WTC11 (cell line): Measurements from ENCODE around the gene FOXJ3. TPM values are rescaled to one million over a fixed set of nuclear protein-coding genes. Genes with fewer than 3 reads are reported as not detected.

Experiments used
- ATAC-seq: fragments of 200-7000 bp; cut with Tn5 transposase; 2 replicates; pipeline ENCODE4 v1.10.0; 2021; ENCODE audit warnings: mild to moderate bottlenecking, moderate library complexity
- CTCF ChIA-PET: fragments of 300-600 bp; sonication (Branson Sonifier 250); formaldehyde crosslinking; loops from one replicate; lab custom pipeline; 2021; ENCODE audit warnings: antibody characterized with exemption; lab: Charles Lee
- POLR2A ChIA-PET: fragments of 350-600 bp; sonication (Branson Sonifier 250); formaldehyde crosslinking; loops from one replicate; lab custom pipeline; 2021; ENCODE audit warnings: antibody characterized with exemption; lab: Charles Lee
- DNase-seq: peaks from one replicate; pipeline ENCODE4 v3.0.0; 2021; ENCODE audit warnings: low spot score
- H3K27ac Mint-ChIP-seq: 2 replicates; pipeline ENCODE4 v1.8.0; 2021; ENCODE audit warnings: mixed read lengths
- H3K27me3 Mint-ChIP-seq: 2 replicates; pipeline ENCODE4 v1.8.0; 2021; ENCODE audit warnings: low read depth, mild to moderate bottlenecking, moderate library complexity, mixed read lengths
- H3K36me3 Mint-ChIP-seq: 2 replicates; pipeline ENCODE4 v1.8.0; 2021; ENCODE audit warnings: mixed read lengths
- H3K4me1 Mint-ChIP-seq: 2 replicates; pipeline ENCODE4 v1.8.0; 2022; ENCODE audit warnings: mixed read lengths
- H3K4me3 Mint-ChIP-seq: 2 replicates; pipeline ENCODE4 v1.8.0; 2021; ENCODE audit warnings: mild to moderate bottlenecking, moderate library complexity, mixed read lengths
- H3K9me3 Mint-ChIP-seq: 2 replicates; pipeline ENCODE4 v1.8.0; 2021; ENCODE audit warnings: mixed read lengths
- CTCF ChIP-seq: fragments of 200-600 bp; IDR thresholded peaks from 2 replicates; pipeline ENCODE4 v1.8.0; 2022; ENCODE audit warnings: antibody characterized with exemption
- ERG ChIP-seq: fragments of 250-450 bp; sonication (Bioruptor Pico); IDR thresholded peaks from 2 replicates; pipeline ENCODE4 v1.8.0; 2021; ENCODE audit warnings: mild to moderate bottlenecking
- ETV6 ChIP-seq: sonication (generic); formaldehyde crosslinking; IDR thresholded peaks from 2 replicates; pipeline ENCODE4 v1.8.1; 2022; ENCODE audit warnings: mild to moderate bottlenecking, missing genetic modification reagents
- KAT7 ChIP-seq: sonication (generic); formaldehyde crosslinking; IDR thresholded peaks from 2 replicates; pipeline ENCODE4 v1.8.1; 2023; ENCODE audit warnings: missing genetic modification reagents, mild to moderate bottlenecking, borderline replicate concordance
- NR2C2 ChIP-seq: sonication (generic); formaldehyde crosslinking; IDR thresholded peaks from 2 replicates; pipeline ENCODE4 v1.8.0; 2022; ENCODE audit warnings: mild to moderate bottlenecking, missing genetic modification reagents
- NR3C1 ChIP-seq: sonication (generic); formaldehyde crosslinking; conservative IDR thresholded peaks from 2 replicates; pipeline ENCODE4 v1.8.1; 2023; ENCODE audit warnings: low read depth, mild to moderate bottlenecking, missing genetic modification reagents
- OVOL2 ChIP-seq: fragments of 250-450 bp; sonication (Bioruptor Pico); IDR thresholded peaks from 2 replicates; pipeline ENCODE4 v1.9.0; 2021; ENCODE audit warnings: mild to moderate bottlenecking, borderline replicate concordance
- RELA ChIP-seq: sonication (generic); formaldehyde crosslinking; IDR thresholded peaks from 2 replicates; pipeline ENCODE4 v1.8.1; 2022; ENCODE audit warnings: missing genetic modification reagents, mild to moderate bottlenecking, borderline replicate concordance
- ZNF281 ChIP-seq: sonication (generic); formaldehyde crosslinking; IDR thresholded peaks from 2 replicates; pipeline ENCODE4 v1.8.0; 2023; ENCODE audit warnings: mild to moderate bottlenecking, missing genetic modification reagents
- ZNF416 ChIP-seq: fragments of 250-450 bp; sonication (Bioruptor Pico); IDR thresholded peaks from 2 replicates; pipeline ENCODE4 v1.9.0; 2021; ENCODE audit warnings: mild to moderate bottlenecking, inconsistent platforms
- ZNF512 ChIP-seq: sonication (generic); formaldehyde crosslinking; IDR thresholded peaks from 2 replicates; pipeline ENCODE4 v1.8.1; 2022; ENCODE audit warnings: missing genetic modification reagents, borderline replicate concordance
- ZNF532 ChIP-seq: fragments of 250-450 bp; sonication (Bioruptor Pico); IDR thresholded peaks from 2 replicates; pipeline ENCODE4 v1.9.0; 2021; ENCODE audit warnings: mild to moderate bottlenecking, borderline replicate concordance
- total RNA-seq: library from RNA; stranded (reverse); gene quantifications from 3 replicates; pipeline ENCODE4 v1.2.3, GENCODE V29; 2021
- TF ChIP-seq, protein P1 (sequence below): sonication (generic); formaldehyde crosslinking; IDR thresholded peaks from 2 replicates; pipeline ENCODE4 v1.8.0; 2022; ENCODE audit warnings: mild to moderate bottlenecking, missing genetic modification reagents
- TF ChIP-seq, protein P2 (sequence below): fragments of 250-450 bp; sonication (Bioruptor Pico); IDR thresholded peaks from 2 replicates; pipeline ENCODE4 v1.9.0; 2021; ENCODE audit warnings: mild to moderate bottlenecking
- TF ChIP-seq, protein P3 (sequence below): sonication (generic); formaldehyde crosslinking; IDR thresholded peaks from 2 replicates; pipeline ENCODE4 v1.8.1; 2023; ENCODE audit warnings: mild to moderate bottlenecking, missing genetic modification reagents, moderate library complexity

The FOXJ3 gene
- total RNA-seq, 1 experiment from 2014 or later: 43.3 TPM

DNA sequence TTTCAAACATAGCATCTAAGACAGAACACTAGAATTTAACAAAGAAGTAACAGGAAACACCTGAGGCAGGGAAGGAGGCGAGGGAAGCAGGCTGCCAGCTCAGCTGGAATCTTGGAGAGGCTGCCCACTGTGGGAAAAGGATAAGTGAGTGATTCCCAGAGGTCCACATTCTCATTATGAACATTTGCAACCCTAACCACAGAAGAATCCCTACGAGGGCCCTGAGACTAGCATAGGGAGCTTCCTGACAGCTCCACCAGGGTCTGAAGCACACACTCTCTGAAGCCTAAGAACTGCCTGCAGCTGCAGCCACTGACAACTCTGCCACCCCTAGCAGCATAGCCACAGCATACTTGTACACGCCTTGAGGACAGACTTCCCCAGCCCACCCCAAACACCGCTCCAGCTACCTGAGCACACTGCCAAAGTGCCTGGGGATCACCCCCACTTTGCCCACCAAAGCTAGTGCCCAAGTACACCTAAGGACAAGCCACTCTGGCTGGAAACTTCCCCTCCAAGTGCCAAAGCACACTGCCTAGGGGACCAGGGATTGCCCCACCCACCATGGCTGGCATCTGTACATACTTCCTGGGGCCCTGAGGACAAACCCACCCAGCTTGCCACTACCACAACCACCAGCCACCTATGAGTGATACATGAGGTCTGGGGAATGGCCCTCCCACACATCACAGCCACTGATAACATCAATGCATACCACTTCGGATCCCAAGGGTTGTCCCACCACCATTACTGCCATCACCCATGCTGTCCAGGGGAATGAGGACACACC is 93.9 kb downstream of the FOXJ3 start:
- H3K27ac Mint-ChIP-seq: no peak overlapping the region
- H3K4me1 Mint-ChIP-seq: peaks cover 13% of the 10 kb centered on the region
- TF ChIP-seq ERG (no peak), RELA (CRISPR knock-in tag) (no peak), NR2C2 (CRISPR knock-in tag) (no peak), ZNF416 (CRISPR knock-in tag) (no peak), ETV6 (CRISPR knock-in tag) (no peak), ZNF512 (no peak), CTCF (no peak)
- TF ChIP-seq, protein P1, sequence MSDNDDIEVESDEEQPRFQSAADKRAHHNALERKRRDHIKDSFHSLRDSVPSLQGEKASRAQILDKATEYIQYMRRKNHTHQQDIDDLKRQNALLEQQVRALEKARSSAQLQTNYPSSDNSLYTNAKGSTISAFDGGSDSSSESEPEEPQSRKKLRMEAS (CRISPR knock-in tag): no peak
- TF ChIP-seq, protein P2, sequence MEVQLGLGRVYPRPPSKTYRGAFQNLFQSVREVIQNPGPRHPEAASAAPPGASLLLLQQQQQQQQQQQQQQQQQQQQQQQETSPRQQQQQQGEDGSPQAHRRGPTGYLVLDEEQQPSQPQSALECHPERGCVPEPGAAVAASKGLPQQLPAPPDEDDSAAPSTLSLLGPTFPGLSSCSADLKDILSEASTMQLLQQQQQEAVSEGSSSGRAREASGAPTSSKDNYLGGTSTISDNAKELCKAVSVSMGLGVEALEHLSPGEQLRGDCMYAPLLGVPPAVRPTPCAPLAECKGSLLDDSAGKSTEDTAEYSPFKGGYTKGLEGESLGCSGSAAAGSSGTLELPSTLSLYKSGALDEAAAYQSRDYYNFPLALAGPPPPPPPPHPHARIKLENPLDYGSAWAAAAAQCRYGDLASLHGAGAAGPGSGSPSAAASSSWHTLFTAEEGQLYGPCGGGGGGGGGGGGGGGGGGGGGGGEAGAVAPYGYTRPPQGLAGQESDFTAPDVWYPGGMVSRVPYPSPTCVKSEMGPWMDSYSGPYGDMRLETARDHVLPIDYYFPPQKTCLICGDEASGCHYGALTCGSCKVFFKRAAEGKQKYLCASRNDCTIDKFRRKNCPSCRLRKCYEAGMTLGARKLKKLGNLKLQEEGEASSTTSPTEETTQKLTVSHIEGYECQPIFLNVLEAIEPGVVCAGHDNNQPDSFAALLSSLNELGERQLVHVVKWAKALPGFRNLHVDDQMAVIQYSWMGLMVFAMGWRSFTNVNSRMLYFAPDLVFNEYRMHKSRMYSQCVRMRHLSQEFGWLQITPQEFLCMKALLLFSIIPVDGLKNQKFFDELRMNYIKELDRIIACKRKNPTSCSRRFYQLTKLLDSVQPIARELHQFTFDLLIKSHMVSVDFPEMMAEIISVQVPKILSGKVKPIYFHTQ: no peak
- H3K4me3 Mint-ChIP-seq: no peak overlapping the region
- CTCF ChIA-PET: no interaction called here
- peaks cover 49% of the 10 kb centered on the region for H3K9me3 Mint-ChIP-seq
- DNase-seq: no peak
- POLR2A ChIA-PET: no interaction called here
- no peak for ATAC-seq
- H3K27me3 Mint-ChIP-seq: no peaks in the 10 kb centered on the region; the same call in 1 of the 2 replicates
- H3K36me3 Mint-ChIP-seq: peaks cover 51% of the 10 kb centered on the region

DNA sequence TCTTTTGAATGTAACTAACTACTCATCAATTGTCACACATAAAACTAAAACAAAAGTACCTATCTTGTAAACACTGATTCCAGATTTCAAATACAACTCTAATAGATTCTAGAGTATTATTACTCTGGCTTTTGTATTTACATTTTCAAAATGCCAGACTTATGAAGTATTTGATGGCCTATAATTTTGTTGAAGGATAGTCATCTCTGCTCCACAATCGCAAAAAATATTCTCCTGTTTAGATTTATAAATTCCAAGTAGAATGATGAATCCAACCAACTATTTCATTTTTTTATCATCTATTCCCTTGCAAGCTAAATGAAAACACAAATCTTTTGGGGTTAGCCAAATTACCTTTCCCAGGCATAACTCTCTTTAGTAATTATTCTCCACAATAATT is 95.5 kb downstream of the FOXJ3 start:
- 0 out of 2 replicates have a peak, but pooled peaks cover 3% of the 10 kb centered on the region for H3K4me1 Mint-ChIP-seq
- H3K27ac Mint-ChIP-seq: no peak overlapping the region
- DNase-seq: no peak
- H3K27me3 Mint-ChIP-seq: no peaks in the 10 kb centered on the region; the same call in 1 of the 2 replicates
- H3K4me3 Mint-ChIP-seq: no peak overlapping the region
- ATAC-seq: no peak
- peaks cover 67% of the 10 kb centered on the region for H3K36me3 Mint-ChIP-seq
- ChIA-PET CTCF (no interaction called here), POLR2A (no interaction called here)
- H3K9me3 Mint-ChIP-seq: peaks cover 56% of the 10 kb centered on the region
- TF ChIP-seq, protein P3, sequence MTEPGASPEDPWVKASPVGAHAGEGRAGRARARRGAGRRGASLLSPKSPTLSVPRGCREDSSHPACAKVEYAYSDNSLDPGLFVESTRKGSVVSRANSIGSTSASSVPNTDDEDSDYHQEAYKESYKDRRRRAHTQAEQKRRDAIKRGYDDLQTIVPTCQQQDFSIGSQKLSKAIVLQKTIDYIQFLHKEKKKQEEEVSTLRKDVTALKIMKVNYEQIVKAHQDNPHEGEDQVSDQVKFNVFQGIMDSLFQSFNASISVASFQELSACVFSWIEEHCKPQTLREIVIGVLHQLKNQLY: no peak
- no peak for TF ChIP-seq ZNF281 (CRISPR knock-in tag)
- TF ChIP-seq KAT7: no peak
- TF ChIP-seq ZNF532 (CRISPR knock-in tag): no peak
- TF ChIP-seq OVOL2 (CRISPR knock-in tag): no peak
- no peak for TF ChIP-seq NR3C1 (CRISPR knock-in tag)
